SHP77 (cell line): ENCODE data around the gene HDAC4.
A peak's percentile ranks its signal among the peaks of the same experiment; 100 is the strongest.

Experiments
- DNase-seq, 2 experiments: peaks; one replicate each; lab custom pipeline; 2025; lab: John Stamatoyannopoulos, UW

HDAC4 gene

GRCh38 chr2:239265681-239266433 lies 135.0 kb downstream of the HDAC4 start:
- no peak for DNase-seq

- DNase-seq = no peak
Observed at GRCh38 chr2:239264838-239265651, 135.8 kb downstream of the HDAC4 start.

GRCh38 chr2:239264492-239264837 lies 136.4 kb downstream of the HDAC4 start:
- no peak for DNase-seq

GRCh38 chr2:239263669-239264491 lies 136.9 kb downstream of the HDAC4 start:
- DNase-seq = no peak

- no peak for DNase-seq
Observed at GRCh38 chr2:239263231-239263630, 137.6 kb downstream of the HDAC4 start.

- DNase-seq = no peak
Observed at GRCh38 chr2:239262484-239263230, 138.2 kb downstream of the HDAC4 start.

- no peak for DNase-seq
Observed at GRCh38 chr2:239261796-239262483, 138.9 kb downstream of the HDAC4 start.

- no peak for DNase-seq
Observed at GRCh38 chr2:239261356-239261755, 139.5 kb downstream of the HDAC4 start.

GRCh38 chr2:239260546-239261327 lies 140.1 kb downstream of the HDAC4 start:
- no peak for DNase-seq

GRCh38 chr2:239259603-239260298 lies 141.1 kb downstream of the HDAC4 start:
- DNase-seq = no peak

- no peak for DNase-seq
Observed at GRCh38 chr2:239259173-239259572, 141.6 kb downstream of the HDAC4 start.

GRCh38 chr2:239258248-239258647 lies 142.6 kb downstream of the HDAC4 start:
- DNase-seq = no peak

- peak; percentile 54 to 67 for DNase-seq
Observed at GRCh38 chr2:239257511-239257937, 143.3 kb downstream of the HDAC4 start.

GRCh38 chr2:239256350-239256743 lies 144.5 kb downstream of the HDAC4 start:
- no peak for DNase-seq

GRCh38 chr2:239255628-239256349 lies 145.0 kb downstream of the HDAC4 start:
- no peak for DNase-seq

- no peak for DNase-seq
Observed at GRCh38 chr2:239255218-239255617, 145.6 kb downstream of the HDAC4 start.

GRCh38 chr2:239253701-239254436 lies 147.0 kb downstream of the HDAC4 start:
- peak in 1 of 2 experiments; percentile 39 for DNase-seq

- DNase-seq = no peak
Observed at GRCh38 chr2:239253264-239253663, 147.6 kb downstream of the HDAC4 start.
